GM12878 (cell line): ENCODE measurements around the gene PORCN. TPM values are rescaled to one million over a fixed set of nuclear protein-coding genes. Genes with fewer than 3 reads are reported as not detected.

ENCODE experiments used
- BCL11A ChIP-seq: IDR thresholded peaks from 2 replicates; pipeline ENCODE4 v1.6.1; 2011; ENCODE audit warnings: low read depth, low read length
- BCLAF1 ChIP-seq: fragments of 450-650 bp; IDR thresholded peaks from 2 replicates; pipeline ENCODE4 v1.6.1; 2017; ENCODE audit warnings: antibody characterized with exemption, mild to moderate bottlenecking, moderate library complexity
- CBX3 ChIP-seq: fragments of 200-600 bp; sonication (generic); IDR thresholded peaks from 2 replicates; pipeline ENCODE4 v1.6.1; 2016; ENCODE audit warnings: low read depth, borderline replicate concordance
- CREB1 ChIP-seq: IDR thresholded peaks from 2 replicates; pipeline ENCODE4 v1.6.1; 2012; ENCODE audit warnings: low read depth, mild to moderate bottlenecking, inconsistent platforms
- CUX1 ChIP-seq: IDR thresholded peaks from 2 replicates; pipeline ENCODE4 v1.6.1; 2012; ENCODE audit warnings: improper control_type of control experiment, low read depth, low read length; ENCODE audit not compliant: insufficient replicate concordance
- IRF5 ChIP-seq: fragments of 450-650 bp; IDR thresholded peaks from 2 replicates; pipeline ENCODE4 v1.6.1; 2017; ENCODE audit warnings: borderline replicate concordance
- MEF2A ChIP-seq: IDR thresholded peaks from 2 replicates; pipeline ENCODE4 v1.6.1; 2011; ENCODE audit warnings: low read depth, mild to moderate bottlenecking, low read length, moderate library complexity; ENCODE audit not compliant: insufficient read depth
- NR2C2 ChIP-seq: IDR thresholded peaks from 2 replicates; pipeline ENCODE4 v1.6.1; 2011; ENCODE audit warnings: borderline replicate concordance, low read depth; ENCODE audit not compliant: control insufficient read depth, insufficient read length
- PKNOX1 ChIP-seq: fragments of 450-650 bp; IDR thresholded peaks from 2 replicates; pipeline ENCODE4 v1.6.1; 2016; ENCODE audit warnings: mild to moderate bottlenecking
- SP1 ChIP-seq: IDR thresholded peaks from one replicate; pipeline ENCODE4 v1.6.1; 2011; ENCODE audit warnings: low read depth, low read length
- SRF ChIP-seq, 2 experiments: IDR thresholded peaks; 2 replicates each; pipeline ENCODE4 v1.6.1; 2011; ENCODE audit warnings: low read depth in 2 of 2, low read length in 2 of 2, mild to moderate bottlenecking in 1 of 2, moderate library complexity in 1 of 2
- TCF12 ChIP-seq: IDR thresholded peaks from 2 replicates; pipeline ENCODE4 v1.6.1; 2011; ENCODE audit warnings: low read depth, mild to moderate bottlenecking, low read length
- ZBTB40 ChIP-seq: fragments of 450-650 bp; IDR thresholded peaks from 2 replicates; pipeline ENCODE4 v1.6.1; 2016; ENCODE audit warnings: mild to moderate bottlenecking, moderate library complexity, borderline replicate concordance
- polyA plus RNA-seq, 11 experiments: library from polyadenylated mRNA; depleted of rRNA in 4 of 11; unstranded in 6 of 11; stranded (reverse) in 5 of 11; fragments of >200 nt; fragmentation: Nextera tagmentation in 4 of 11; fragmentation: Illumina TruSeq in 1 of 11; extraction: Ambion mirVana in 4 of 11; extraction: Trizol in 1 of 11; gene quantifications; 1 replicate in 1 of 11; 2 replicates in 10 of 11; pipeline versions ENCODE4 v1.2.1 to v1.2.3, GENCODE V29; 2011 to 2016; ENCODE audit warnings: inconsistent platforms in 2 of 11, missing spikeins in 2 of 11, low read depth in 1 of 11
- total RNA-seq, 4 experiments: library from RNA; depleted of rRNA in 3 of 4; stranded (reverse); fragments of >200 nt in 3 of 4; fragmentation: Illumina TruSeq in 1 of 4; extraction: Trizol in 1 of 4; gene quantifications; 2 replicates each; pipeline versions ENCODE4 v1.2.1 to v1.2.3, GENCODE V29; 2013 to 2021

The PORCN gene
- total and polyA plus RNA-seq, 10 of the 15 experiments (the other 5 are each of a cell fraction or from before 2014, with no cell fraction given): 0.27 to 21.0 (median 14.1) TPM

- TF ChIP-seq CUX1 (no peak), MEF2A (no peak), PKNOX1 (peak; percentile 50; the same call in 1 of the 2 replicates), NR2C2 (no peak), BCL11A (0 out of 2 replicates have a peak, but pooled peaks have one; percentile 9), SRF (IDR thresholded peaks at IDR 0.05; ENCODE audit: low read depth in 2 of 2, low read length in 2 of 2) (no peak), CREB1 (0 out of 2 replicates have a peak, but pooled peaks have one; percentile 50), CBX3 (no peak), TCF12 (no peak), IRF5 (no peak), SP1 (peak; percentile 75), ZBTB40 (no peak; the same call in 1 of the 2 replicates), BCLAF1 (no peak)
Measured at GRCh38 chrX:48521353-48522243, 12.8 kb downstream of the PORCN start, which contains the start of gene EBP (continued).
